KOPT-K1 (cell line): ENCODE measurements around the gene UFL1.
A peak's percentile ranks its signal among the peaks of the same experiment; 100 is the strongest.
"Not testable (repeated sequence)": the region's sequence is repeated elsewhere in the genome, so short reads cannot be mapped to it uniquely, and the experiment has no call there.

Experiments used
- H3K27ac ChIP-seq: fragments of 200-600 bp; sonication (generic); 2 replicates; pipeline ENCODE4 v1.5.1; 2016; ENCODE audit warnings: antibody characterized with exemption, mild to moderate bottlenecking, low read depth, low read length; ENCODE audit not compliant: poor library complexity, severe bottlenecking
- H3K36me3 ChIP-seq: fragments of 200-600 bp; sonication (generic); 2 replicates; pipeline ENCODE4 v1.5.1; 2017; ENCODE audit warnings: antibody characterized with exemption, mild to moderate bottlenecking, low read length, moderate library complexity; ENCODE audit not compliant: insufficient read depth
- H3K9me3 ChIP-seq: fragments of 200-600 bp; sonication (generic); 2 replicates; pipeline ENCODE4 v1.5.1; 2017; ENCODE audit warnings: antibody characterized with exemption, low read length, mild to moderate bottlenecking; ENCODE audit not compliant: insufficient read depth, poor library complexity, severe bottlenecking

Gene UFL1

DNA sequence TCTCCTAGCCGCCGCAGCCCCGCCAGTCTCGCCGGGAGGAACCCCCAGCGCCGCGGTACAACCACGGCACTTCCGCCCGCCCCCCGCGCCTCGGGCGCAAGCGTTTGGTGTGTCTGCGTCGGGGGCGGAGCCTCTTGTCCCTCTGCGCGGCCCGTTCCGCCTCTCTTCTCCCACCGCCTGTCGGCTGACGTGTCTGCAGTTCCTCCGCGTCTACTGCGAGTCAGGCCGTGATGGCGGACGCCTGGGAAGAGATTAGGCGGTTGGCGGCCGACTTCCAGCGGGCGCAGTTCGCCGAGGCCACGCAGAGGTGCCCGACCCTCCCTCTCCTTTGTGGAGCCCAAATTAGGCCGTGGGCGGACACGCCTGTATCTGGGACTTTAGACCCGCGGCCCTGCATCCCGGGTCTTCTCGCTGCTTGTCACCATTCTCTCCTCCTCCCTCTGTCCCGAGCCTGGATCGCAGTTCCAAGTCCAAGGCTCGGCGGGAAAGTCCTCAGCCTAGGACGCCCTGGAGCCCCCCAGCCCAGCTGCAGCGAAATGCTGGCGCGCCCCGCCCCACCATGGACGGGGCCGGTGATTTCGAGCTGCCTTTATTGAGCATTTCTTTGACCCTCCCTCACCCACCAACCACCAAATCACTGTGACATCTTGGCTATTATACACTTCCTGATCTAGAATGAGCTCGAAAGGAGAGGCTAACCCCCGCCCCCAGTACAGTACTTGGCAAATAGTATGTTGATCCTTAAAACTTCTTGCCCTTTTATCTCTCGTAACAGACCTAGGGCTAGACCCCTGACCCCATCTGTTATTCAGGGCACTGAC is at the start of gene UFL1:
Gene UFL1, plus strand, starts transcription at position 163 of the 821 bp plus-strand sequence. Its CDS starts 68 bp downstream, at position 231.
- Histone ChIP-seq H3K36me3 (peaks cover 21% of the 10 kb centered on the region), H3K27ac (peak within 1 kb of the TSS; percentile 94), H3K9me3 (no peaks in the 10 kb centered on the region)

DNA sequence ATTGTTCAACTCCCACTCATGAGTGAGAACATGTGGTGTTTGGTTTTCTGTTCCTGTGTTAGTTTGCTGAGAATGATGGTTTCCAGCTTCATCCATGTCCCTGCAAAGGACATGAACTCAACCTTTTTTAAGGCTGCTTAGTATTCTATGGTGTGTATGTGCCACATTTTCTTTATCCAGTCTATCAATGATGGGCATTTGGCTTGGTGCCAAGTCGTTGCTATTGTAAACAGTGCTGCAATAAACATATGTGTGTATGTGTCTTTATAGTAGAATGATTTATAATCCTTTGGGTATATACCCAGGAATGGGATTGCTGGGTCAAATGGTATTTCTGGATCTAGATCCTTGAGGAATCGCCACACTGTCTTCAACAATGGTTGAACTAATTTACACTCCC is 49.3 kb upstream of the UFL1 start:
- not testable (repeated sequence) for H3K27ac ChIP-seq, H3K9me3 ChIP-seq, H3K36me3 ChIP-seq

DNA sequence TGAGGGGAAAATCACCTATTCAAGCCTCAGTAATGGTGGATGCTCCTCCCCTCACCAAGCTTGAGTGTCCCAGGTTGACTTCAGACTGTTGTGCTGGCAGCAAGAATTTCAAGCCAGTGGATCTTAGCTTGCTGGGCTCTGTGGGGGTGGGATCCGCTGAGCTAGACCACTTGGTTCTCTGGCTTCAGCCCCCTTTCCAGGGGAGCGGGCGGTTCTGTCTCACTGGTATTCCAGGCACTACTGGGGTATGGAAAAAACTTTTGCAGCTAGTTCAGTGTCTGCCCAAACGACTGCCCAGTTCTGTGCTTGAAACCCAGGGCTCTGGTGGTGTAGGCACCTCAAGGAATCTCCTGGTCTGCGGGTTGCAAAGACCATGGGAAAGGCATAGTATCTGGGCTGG is 42.9 kb upstream of the UFL1 start:
- Histone ChIP-seq H3K9me3 (no peaks in the 10 kb centered on the region), H3K36me3 (no peaks in the 10 kb centered on the region), H3K27ac (no peak overlapping the region)

DNA sequence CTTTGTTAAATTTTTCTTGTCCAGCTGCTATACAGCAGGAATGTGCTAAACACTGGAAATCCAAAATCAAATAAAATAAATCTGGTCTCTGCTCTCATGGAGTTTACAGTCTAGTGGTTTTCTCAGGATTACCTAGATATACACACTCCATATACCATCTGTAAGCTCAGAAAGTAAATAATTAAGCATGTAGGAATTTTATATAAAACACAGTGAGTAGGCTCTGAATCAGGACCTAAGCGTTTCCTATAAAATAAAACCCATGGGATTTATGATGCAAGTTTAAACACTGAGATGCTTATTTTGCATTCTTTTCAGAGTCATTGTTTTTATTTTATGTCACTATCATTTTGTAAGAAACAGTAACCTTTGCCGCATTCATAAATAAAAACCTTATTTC is 29.7 kb upstream of the UFL1 start:
- Histone ChIP-seq H3K9me3 (no peaks in the 10 kb centered on the region), H3K27ac (no peak overlapping the region), H3K36me3 (no peaks in the 10 kb centered on the region)

DNA sequence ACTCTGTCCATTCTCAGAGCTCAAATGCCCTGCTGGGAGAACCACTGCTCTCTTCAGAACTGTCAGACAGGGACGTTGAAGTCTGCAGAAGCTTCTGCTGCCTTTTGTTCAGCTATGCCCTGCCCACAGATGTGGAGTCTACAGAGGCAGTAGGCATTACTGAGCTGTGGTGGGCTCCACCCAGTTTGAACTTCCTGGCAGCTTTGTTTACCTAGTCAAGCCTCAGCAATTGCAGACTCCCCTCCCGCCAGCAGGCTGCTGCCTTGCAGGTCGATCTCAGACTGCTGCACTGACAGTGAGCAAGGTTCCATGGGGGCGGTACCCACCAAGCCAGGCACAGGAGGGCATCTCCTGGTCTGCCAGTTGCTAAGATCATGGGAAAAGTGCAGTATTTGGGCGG is 21.8 kb upstream of the UFL1 start:
- H3K36me3 ChIP-seq: no peaks in the 10 kb centered on the region
- H3K27ac ChIP-seq: peak overlapping the region; percentile 7
- H3K9me3 ChIP-seq: no peaks in the 10 kb centered on the region

DNA sequence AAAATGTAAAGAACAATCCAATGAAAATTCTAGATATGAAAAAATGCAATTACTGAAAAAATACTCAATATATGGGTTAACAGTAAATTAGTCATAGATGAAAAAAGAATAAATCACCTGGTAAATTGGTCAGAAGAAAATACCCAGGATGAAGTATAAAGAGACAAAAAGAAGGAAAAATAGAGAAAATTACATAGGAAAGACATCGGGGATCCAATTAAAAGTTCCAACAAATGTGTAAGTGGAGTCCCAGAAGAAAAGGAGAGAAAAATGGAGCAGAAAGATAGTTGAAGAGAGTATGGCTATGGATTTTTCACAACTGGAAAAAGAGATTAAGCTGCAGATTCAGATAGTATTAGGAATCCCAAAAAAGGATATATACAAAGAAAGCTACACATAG is 18.7 kb upstream of the UFL1 start:
- H3K9me3 ChIP-seq: no peaks in the 10 kb centered on the region
- no peak overlapping the region for H3K27ac ChIP-seq
- H3K36me3 ChIP-seq: no peaks in the 10 kb centered on the region

DNA sequence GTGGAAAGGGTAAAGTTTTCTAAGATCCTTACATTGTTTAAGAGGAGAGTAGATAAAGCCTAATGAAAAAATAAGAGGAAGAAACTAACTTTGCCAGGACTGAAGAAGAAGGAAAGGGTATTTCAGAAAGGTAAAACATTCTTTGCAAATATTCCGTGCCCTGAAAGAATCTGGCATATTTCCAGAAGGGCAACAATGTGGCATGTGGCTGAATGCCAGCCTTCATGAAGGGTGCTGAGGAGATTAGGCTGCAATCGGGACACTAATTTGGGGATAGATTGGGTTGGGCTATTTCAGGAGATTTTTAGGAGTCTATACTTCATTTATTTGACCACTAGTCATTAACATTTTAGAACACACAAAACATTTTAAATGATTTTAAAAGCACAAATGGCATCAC is 16.2 kb upstream of the UFL1 start:
- Histone ChIP-seq H3K9me3 (no peaks in the 10 kb centered on the region), H3K36me3 (no peaks in the 10 kb centered on the region), H3K27ac (no peak overlapping the region)

DNA sequence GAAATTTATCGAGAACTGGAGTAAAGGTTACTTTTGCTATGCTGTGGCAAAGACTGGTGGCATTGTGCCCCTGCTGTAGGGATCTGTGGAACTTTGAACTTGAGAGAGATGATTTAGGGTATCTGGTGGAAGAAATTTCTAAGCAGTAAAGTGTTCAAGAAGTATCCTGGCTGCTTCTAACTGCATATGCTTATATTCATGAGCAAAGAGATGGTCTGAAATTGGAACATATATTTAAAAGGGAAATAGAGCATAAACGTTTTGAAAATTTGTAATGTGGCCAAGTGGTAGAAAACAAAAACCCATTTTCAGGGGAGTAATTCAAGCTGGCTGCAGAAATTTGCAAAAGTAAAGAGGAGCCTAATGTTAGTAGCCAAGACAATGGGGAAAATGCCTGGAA is 12.3 kb upstream of the UFL1 start:
- H3K9me3 ChIP-seq: no peaks in the 10 kb centered on the region
- H3K27ac ChIP-seq: no peak overlapping the region
- no peaks in the 10 kb centered on the region for H3K36me3 ChIP-seq

DNA sequence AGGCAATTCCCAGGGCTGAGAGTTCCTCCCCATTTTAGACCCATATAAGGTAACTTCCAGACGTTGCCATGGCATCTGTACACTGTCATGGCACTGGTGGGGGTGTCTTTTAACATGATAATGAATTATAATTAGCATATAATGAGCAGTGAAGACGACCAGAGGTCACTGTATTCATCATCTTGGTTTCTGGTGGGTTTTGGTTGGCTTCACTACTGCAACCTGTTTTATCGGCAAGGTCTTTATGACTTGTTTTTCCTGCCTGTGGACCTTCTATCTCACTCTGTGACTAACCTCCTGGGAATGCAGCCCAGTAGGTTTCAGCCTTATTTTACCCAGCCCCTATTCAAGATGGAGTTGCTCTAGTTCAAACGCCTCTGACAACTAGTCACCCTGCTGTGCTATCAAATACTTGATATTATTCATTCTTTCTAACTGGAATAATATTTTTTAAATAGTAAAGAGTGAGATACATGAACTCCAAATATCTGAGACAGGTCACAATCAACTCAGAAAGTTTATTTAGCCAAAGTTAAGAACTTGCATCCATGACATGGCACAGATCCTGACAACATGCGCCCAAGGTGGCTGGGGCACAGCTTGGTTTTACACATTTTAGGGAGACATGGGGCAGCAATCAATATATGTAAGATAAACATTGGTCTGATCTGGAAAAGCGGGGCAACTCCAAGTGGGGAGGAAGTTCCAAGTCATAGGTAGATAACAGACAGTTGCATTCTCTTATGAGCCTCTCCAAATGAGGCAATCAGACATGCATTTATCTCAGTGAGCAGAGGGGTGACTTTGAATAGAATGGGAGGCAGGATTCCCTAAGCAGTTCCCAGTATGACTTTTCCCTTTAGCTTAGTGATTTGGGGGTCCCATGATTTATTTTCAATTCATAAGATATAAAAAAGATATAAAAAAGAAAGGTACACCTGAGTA is 1.2 kb upstream of the UFL1 start:
- H3K36me3 ChIP-seq: peaks cover 7% of the 10 kb centered on the region; the same call in 1 of the 2 replicates
- H3K27ac ChIP-seq: peak overlapping the region; percentile 94
- H3K9me3 ChIP-seq: no peaks in the 10 kb centered on the region

DNA sequence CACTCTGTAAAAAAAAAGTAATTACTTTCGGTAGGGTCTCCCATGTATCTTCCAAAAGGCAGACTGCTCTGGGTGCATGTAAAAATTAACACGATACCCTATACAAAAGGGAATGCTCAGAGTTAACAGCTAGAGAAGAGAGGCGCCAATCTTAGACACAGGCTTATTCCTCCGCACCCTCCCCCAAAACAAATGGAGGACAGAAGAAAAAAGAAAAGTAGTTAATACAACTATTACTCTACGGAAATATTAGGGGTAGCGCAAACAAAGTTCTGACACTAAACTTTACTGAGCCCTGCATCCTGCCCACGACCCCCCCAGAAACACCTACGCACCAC is 331 bp upstream of the UFL1 start:
- Histone ChIP-seq H3K27ac (peak overlapping the region; percentile 94), H3K36me3 (peaks cover 15% of the 10 kb centered on the region), H3K9me3 (no peaks in the 10 kb centered on the region)

DNA sequence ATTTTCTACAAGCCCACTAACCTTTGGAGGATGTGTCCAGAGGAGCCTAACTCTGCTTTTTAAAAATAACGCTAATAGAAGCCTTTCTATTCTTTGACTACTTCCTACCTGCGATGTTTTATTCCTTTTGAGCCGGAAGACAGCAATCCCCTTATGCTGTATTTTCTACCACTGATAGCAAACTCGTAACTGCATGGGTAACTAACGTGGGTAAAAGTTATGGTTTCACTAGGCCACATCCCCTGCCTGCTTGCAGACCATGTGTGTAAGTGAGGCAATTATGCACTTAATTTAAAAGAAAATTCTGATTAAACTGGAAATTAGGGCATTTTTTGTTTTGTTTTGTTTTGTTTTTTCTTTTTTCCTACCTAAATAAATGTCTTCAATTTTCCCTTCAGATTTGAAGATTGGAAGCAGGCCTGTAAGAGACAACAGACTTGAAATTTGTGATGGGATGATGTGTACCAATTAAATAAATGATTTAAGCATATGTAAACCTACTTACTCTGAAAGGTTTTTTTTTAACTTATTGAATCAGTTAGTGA is 931 bp downstream of the UFL1 start:
- Histone ChIP-seq H3K36me3 (peaks cover 27% of the 10 kb centered on the region), H3K9me3 (no peaks in the 10 kb centered on the region), H3K27ac (peak overlapping the region; percentile 94)

DNA sequence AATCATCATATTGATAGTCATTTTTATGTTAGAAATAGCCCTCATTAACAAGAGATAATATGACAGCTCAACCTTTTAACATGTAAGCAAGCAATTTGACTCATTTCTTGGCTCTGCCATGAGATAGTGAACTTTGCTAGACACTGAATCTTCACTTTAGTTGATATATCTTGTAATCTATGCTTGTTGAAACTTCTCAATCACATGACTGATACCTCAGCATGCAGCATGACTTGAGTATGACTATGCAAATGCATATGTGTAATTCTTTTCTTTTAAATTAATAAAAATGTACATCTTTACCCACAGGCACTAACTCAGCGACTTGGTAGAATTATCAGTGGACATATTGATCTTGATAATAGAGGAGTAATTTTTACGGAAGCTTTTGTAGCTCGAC is 6.6 kb downstream of the UFL1 start:
- H3K27ac ChIP-seq: no peak overlapping the region
- H3K36me3 ChIP-seq: peaks cover 82% of the 10 kb centered on the region
- H3K9me3 ChIP-seq: no peaks in the 10 kb centered on the region

DNA sequence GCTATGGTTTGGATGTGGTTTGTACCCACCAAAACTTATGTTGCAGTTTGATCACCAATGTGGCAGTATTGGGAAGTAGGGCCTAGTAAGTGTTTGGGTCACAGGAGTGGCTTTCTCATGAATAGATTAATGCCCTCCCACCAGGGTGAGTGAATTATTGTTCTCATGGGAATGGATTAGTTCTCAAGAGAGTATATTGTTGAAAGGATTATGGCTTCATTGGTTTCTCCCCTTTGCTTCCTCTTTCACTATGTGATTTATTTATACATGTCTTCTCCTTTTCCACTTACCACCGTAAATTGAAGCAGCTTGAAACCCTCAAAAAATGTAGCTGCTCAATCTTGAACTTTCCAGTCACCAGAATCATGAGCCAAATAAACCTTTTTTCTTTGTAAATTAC is 10.8 kb downstream of the UFL1 start:
- no peaks in the 10 kb centered on the region for H3K9me3 ChIP-seq
- peaks cover 74% of the 10 kb centered on the region for H3K36me3 ChIP-seq
- no peak overlapping the region for H3K27ac ChIP-seq

DNA sequence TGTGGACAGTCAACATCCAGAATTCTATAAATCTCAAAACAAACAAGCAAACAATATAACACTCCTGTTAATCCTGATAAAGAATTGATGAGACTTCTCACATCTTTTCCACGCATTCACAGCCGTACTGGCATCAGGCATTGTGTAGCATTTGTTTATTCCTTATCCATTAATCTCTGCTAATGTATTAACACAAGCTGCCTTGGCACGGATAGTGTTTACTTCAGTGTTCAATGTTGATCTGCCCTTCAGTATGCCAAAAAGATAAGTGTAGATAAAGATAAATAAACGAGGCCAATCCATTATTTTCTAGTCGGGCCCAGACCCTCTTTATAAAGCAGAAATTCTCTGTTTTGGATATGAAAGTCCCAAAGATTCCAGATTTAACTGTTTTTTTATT is 16.1 kb downstream of the UFL1 start:
- no peaks in the 10 kb centered on the region for H3K9me3 ChIP-seq
- H3K36me3 ChIP-seq: peaks cover 64% of the 10 kb centered on the region
- no peak overlapping the region for H3K27ac ChIP-seq

DNA sequence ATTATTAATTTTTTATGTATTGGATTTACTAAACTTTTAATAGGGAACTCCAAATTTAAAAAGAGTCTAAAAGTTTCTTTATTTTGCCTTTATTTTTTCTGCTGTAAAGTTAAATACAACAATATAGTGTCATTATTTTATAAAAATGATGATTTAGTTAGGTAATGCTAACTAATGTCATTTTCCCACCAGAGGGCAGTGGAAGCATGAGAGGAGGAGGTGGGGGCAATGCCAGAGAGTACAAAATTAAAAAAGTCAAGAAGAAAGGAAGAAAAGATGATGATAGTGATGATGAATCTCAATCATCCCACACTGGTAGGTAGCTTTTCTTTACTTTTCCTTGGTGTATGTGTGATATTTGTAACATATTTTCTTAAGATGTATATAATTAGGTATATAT is 21.1 kb downstream of the UFL1 start:
- no peak overlapping the region for H3K27ac ChIP-seq
- no peaks in the 10 kb centered on the region for H3K9me3 ChIP-seq
- peaks cover 74% of the 10 kb centered on the region for H3K36me3 ChIP-seq
